Left lung (tissue), 10 donors: ENCODE data around the gene S100G. TPM values are rescaled to one million over a fixed set of nuclear protein-coding genes. Genes with fewer than 3 reads are reported as not detected.

Experiments
- ATAC-seq: fragments of 200-7000 bp; cut with Tn5 transposase; one replicate; pipeline ENCODE4 v1.9.1; 2020; ENCODE audit warnings: moderate library complexity
- DNase-seq, 4 donors: peaks; one replicate each; pipeline ENCODE4 v3.0.0-alpha.2; 2013 to 2020
- H3K27ac ChIP-seq, 2 donors: fragments of 200-600 bp; sonication (generic) in 1 of 2; one replicate each; pipeline versions ENCODE4 v1.5.0 to v1.8.0; 2020 to 2021
- H3K27me3 ChIP-seq, 2 donors: fragments of 200-600 bp; sonication (generic) in 1 of 2; one replicate each; pipeline versions ENCODE4 v1.5.0 to v1.8.0; 2020 to 2021
- H3K36me3 ChIP-seq, 2 donors: fragments of 200-600 bp; sonication (generic) in 1 of 2; one replicate each; pipeline versions ENCODE4 v1.5.0 to v1.8.0; 2020 to 2021
- H3K4me1 ChIP-seq, 2 donors: fragments of 200-600 bp; one replicate each; pipeline ENCODE4 v1.8.0; 2021
- H3K4me3 ChIP-seq, 2 donors: fragments of 200-600 bp; sonication (generic) in 1 of 2; one replicate each; pipeline versions ENCODE4 v1.5.0 to v1.8.0; 2020 to 2021; ENCODE audit warnings: mild to moderate bottlenecking in 1 of 2
- H3K9me3 ChIP-seq, 2 donors: fragments of 200-600 bp; sonication (generic) in 1 of 2; one replicate each; pipeline versions ENCODE4 v1.5.0 to v1.8.0; 2020 to 2021
- CTCF ChIP-seq, 2 donors: fragments of 200-600 bp; sonication (generic) in 1 of 2; IDR thresholded peaks; one replicate each; pipeline versions ENCODE4 v1.5.0 to v1.8.0; 2021; ENCODE audit warnings: antibody characterized with exemption in 2 of 2
- intact Hi-C, 2 donors: fragments of 100-400 bp; cut with DNase I; formaldehyde crosslinking; loops; one replicate each; pipeline versions ENCODE4 v1.11.2 to v1.14.2; 2022
- polyA plus RNA-seq, 6 donors: library from polyadenylated mRNA; unstranded; fragments of 120-200 nt; gene quantifications; one replicate each; pipeline ENCODE4 v1.2.1, GENCODE V29; 2013; ENCODE audit not compliant: insufficient read length in 6 of 6
- total RNA-seq, 2 donors: library from RNA; stranded (reverse); fragmentation: NEBNext Ultra II Directional; extraction: Animal tissue kit (Norgen Biotek cat#: 25700); gene quantifications; one replicate each; pipeline ENCODE4 v1.2.1, GENCODE V29; 2021
- donor health status: DM: no; HTN: yes; CAD: no.
- donor health status: DM: no; HTN: no; CAD: no.

Gene S100G
- total and polyA plus RNA-seq, 8 donors = 0.64 TPM; not detected in 7

- DNase-seq (no peak), ATAC-seq (no peak)
- no peaks in the 10 kb centered on the region for H3K9me3 ChIP-seq
- no peak for TF ChIP-seq CTCF (IDR thresholded peaks at IDR 0.05)
- H3K4me1 ChIP-seq = no peaks in the 10 kb centered on the region
- H3K27ac ChIP-seq = no peak overlapping the region
- no peak overlapping the region for H3K4me3 ChIP-seq
- H3K36me3 ChIP-seq = no peaks in the 10 kb centered on the region
- H3K27me3 ChIP-seq = peaks cover 0 to 5% of the 10 kb centered on the region in 2 donors
- intact Hi-C loops = no loop called here
Observed at GRCh38 chrX:16643176-16643575, 6.8 kb upstream of the S100G start.

GRCh38 chrX:16646366-16647138 is 3.4 kb upstream of the S100G start:
- DNase-seq = no peak
- Histone ChIP-seq H3K27ac (peak overlapping the region in 1 of 2 donors; percentile 33), H3K4me3 (no peak overlapping the region), H3K36me3 (no peaks in the 10 kb centered on the region), H3K4me1 (no peaks in the 10 kb centered on the region), H3K27me3 (peaks cover 0 to 5% of the 10 kb centered on the region in 2 donors), H3K9me3 (no peaks in the 10 kb centered on the region)
- no peak for TF ChIP-seq CTCF (IDR thresholded peaks at IDR 0.05)
- ATAC-seq = peak; percentile 53
- intact Hi-C loops = no loop called here

- DNase-seq (no peak), ATAC-seq (no peak)
- Histone ChIP-seq H3K27me3 (peaks cover 0 to 5% of the 10 kb centered on the region in 2 donors), H3K36me3 (no peaks in the 10 kb centered on the region), H3K4me3 (no peak overlapping the region), H3K27ac (no peak overlapping the region), H3K9me3 (no peaks in the 10 kb centered on the region), H3K4me1 (no peaks in the 10 kb centered on the region)
- TF ChIP-seq CTCF (IDR thresholded peaks at IDR 0.05) = no peak
- intact Hi-C loops = no loop called here
Observed at GRCh38 chrX:16651391-16652024, 1.6 kb downstream of the S100G start.

- Histone ChIP-seq H3K27ac (no peak overlapping the region), H3K9me3 (no peaks in the 10 kb centered on the region), H3K27me3 (no peaks in the 10 kb centered on the region), H3K4me1 (no peaks in the 10 kb centered on the region), H3K36me3 (no peaks in the 10 kb centered on the region), H3K4me3 (no peak overlapping the region)
- no peak for ATAC-seq
- intact Hi-C loops = no loop called here
- no peak for DNase-seq
- no peak for TF ChIP-seq CTCF (IDR thresholded peaks at IDR 0.05)
Observed at GRCh38 chrX:16653424-16653823, 3.5 kb downstream of the S100G start.

GRCh38 chrX:16654093-16654492 is 4.1 kb downstream of the S100G start:
- Histone ChIP-seq H3K27me3 (no peaks in the 10 kb centered on the region), H3K27ac (no peak overlapping the region), H3K9me3 (no peaks in the 10 kb centered on the region), H3K4me3 (no peak overlapping the region), H3K4me1 (no peaks in the 10 kb centered on the region), H3K36me3 (no peaks in the 10 kb centered on the region)
- DNase-seq (no peak), ATAC-seq (no peak)
- intact Hi-C loops = no loop called here
- no peak for TF ChIP-seq CTCF (IDR thresholded peaks at IDR 0.05)
